HCT116 (cell line): ENCODE data around the gene CYSTM1. TPM values are rescaled to one million over a fixed set of nuclear protein-coding genes. Genes with fewer than 3 reads are reported as not detected.

Experiments
- ATAC-seq: fragments of 200-7000 bp; cut with Tn5 transposase; 2 replicates; pipeline ENCODE4 v1.9.1; 2020; ENCODE audit warnings: mild to moderate bottlenecking, moderate library complexity
- BruUV-seq: library from RNA; stranded (reverse); fragments of 400-500 nt; replicated peaks from 2 replicates; lab custom pipeline; 2021; lab: Mats Ljungman, UMichigan
- CTCF ChIA-PET: fragments of 300-600 bp; sonication (Branson Sonifier 250); formaldehyde crosslinking; loops from one replicate; lab custom pipeline; 2021; ENCODE audit warnings: antibody characterized with exemption; lab: Charles Lee
- POLR2A ChIA-PET: fragments of 300-600, 350-600 bp; sonication (Branson Sonifier 250); formaldehyde crosslinking; loops from one replicate; lab custom pipeline; 2021; ENCODE audit warnings: antibody characterized with exemption; lab: Charles Lee
- RAD21 ChIA-PET, 2 experiments: fragments of 300-600 bp; sonication (Branson Sonifier 250); formaldehyde crosslinking; loops; one replicate each; lab custom pipeline; 2023; ENCODE audit warnings: low total read pairs in 2 of 2; ENCODE audit not compliant: uncharacterized antibody in 2 of 2, unreplicated experiment in 2 of 2, low non-redundant PET in 1 of 2; lab: Charles Lee
- DNase-seq: peaks from one replicate; pipeline ENCODE4 v3.0.0-alpha.2; 2010; ENCODE audit warnings: low read depth, low spot score
- H2AFZ ChIP-seq: fragments of 200-600 bp; shearing (Covaris generic), sonication (generic); 2 replicates; pipeline ENCODE4 v1.6.1; 2017; ENCODE audit warnings: low read depth, mixed run types, mixed read lengths, antibody characterized with exemption, low read length; ENCODE audit not compliant: poor library complexity, severe bottlenecking
- H3K27ac ChIP-seq: 2 replicates; pipeline ENCODE4 v1.5.1; 2012; ENCODE audit warnings: low read depth, low read length
- H3K27me3 ChIP-seq: fragments of 200-600 bp; sonication (generic); 2 replicates; pipeline ENCODE4 v1.6.1; 2016; ENCODE audit warnings: mixed run types, low read length, mixed read lengths; ENCODE audit not compliant: insufficient read depth
- H3K36me3 ChIP-seq, 2 experiments: fragments of 200-500 bp in 1 of 2; fragments of 200-600 bp in 1 of 2; sonication (Bioruptor generic) in 1 of 2; sonication (generic) in 1 of 2; 2 replicates each; pipeline versions ENCODE4 v1.5.1 to v1.6.1; 2014 to 2016; ENCODE audit warnings: low read length in 2 of 2, inconsistent platforms in 1 of 2, mixed read lengths in 1 of 2, mixed run types in 1 of 2; ENCODE audit not compliant: insufficient read depth in 2 of 2, control insufficient read depth in 1 of 2
- H3K4me1 ChIP-seq, 2 experiments: fragments of 200-600 bp in 1 of 2; sonication (generic) in 1 of 2; 2 replicates each; pipeline versions ENCODE4 v1.5.1 to v1.6.1; 2012 to 2017; ENCODE audit warnings: low read length in 2 of 2, inconsistent platforms in 1 of 2, mild to moderate bottlenecking in 1 of 2, mixed read lengths in 1 of 2, mixed run types in 1 of 2, moderate library complexity in 1 of 2; ENCODE audit not compliant: insufficient read depth in 2 of 2, control insufficient read depth in 1 of 2
- H3K4me2 ChIP-seq: fragments of 200-600 bp; sonication (generic); 2 replicates; pipeline ENCODE4 v1.6.1; 2017; ENCODE audit warnings: mixed run types, low read length, mixed read lengths
- H3K4me3 ChIP-seq, 2 experiments: fragments of 200-600 bp in 1 of 2; sonication (generic) in 1 of 2; replicated peaks in 1 of 2; 2 replicates each; pipeline ENCODE4 v1.5.1; 2011 to 2016; ENCODE audit warnings: low read length in 2 of 2, control low read depth in 1 of 2, low read depth in 1 of 2, mild to moderate bottlenecking in 1 of 2, mixed read lengths in 1 of 2, mixed run types in 1 of 2
- H3K79me2 ChIP-seq: fragments of 200-600 bp; sonication (generic); 2 replicates; pipeline ENCODE4 v1.6.1; 2017; ENCODE audit warnings: mild to moderate bottlenecking, mixed run types, low read length, moderate library complexity, mixed read lengths; ENCODE audit not compliant: insufficient read depth
- H3K9ac ChIP-seq: fragments of 200-600 bp; sonication (generic); 2 replicates; pipeline ENCODE4 v1.6.1; 2016; ENCODE audit warnings: low read length, mixed read lengths
- H3K9me2 ChIP-seq: fragments of 200-600 bp; sonication (generic), shearing (Covaris generic); 2 replicates; pipeline ENCODE4 v1.6.1; 2017; ENCODE audit warnings: mixed run types, mild to moderate bottlenecking, moderate library complexity; ENCODE audit not compliant: insufficient read depth
- H3K9me3 ChIP-seq, 2 experiments: fragments of 200-500 bp in 1 of 2; fragments of 200-600 bp in 1 of 2; sonication (Bioruptor generic) in 1 of 2; sonication (generic) in 1 of 2; 2 replicates each; pipeline ENCODE4 v1.6.1; 2014 to 2017; ENCODE audit warnings: low read length in 2 of 2, mixed read lengths in 2 of 2, inconsistent platforms in 1 of 2, low read depth in 1 of 2, mild to moderate bottlenecking in 1 of 2, mixed run types in 1 of 2, moderate library complexity in 1 of 2; ENCODE audit not compliant: control insufficient read depth in 1 of 2, insufficient read depth in 1 of 2
- H4K20me1 ChIP-seq: fragments of 200-600 bp; sonication (generic), shearing (Covaris generic); 2 replicates; pipeline ENCODE4 v1.6.1; 2017; ENCODE audit warnings: mixed run types, mild to moderate bottlenecking, moderate library complexity; ENCODE audit not compliant: insufficient read depth
- CEBPB ChIP-seq: IDR thresholded peaks from 2 replicates; pipeline ENCODE4 v1.6.1; 2012; ENCODE audit warnings: low read depth
- EGR1 ChIP-seq: IDR thresholded peaks from 2 replicates; pipeline ENCODE4 v1.6.1; 2012; ENCODE audit warnings: low read depth
- EZH2phosphoT487 ChIP-seq: fragments of 200-600 bp; IDR thresholded peaks from 2 replicates; pipeline ENCODE4 v1.6.1; 2018; ENCODE audit warnings: antibody characterized with exemption, borderline replicate concordance
- FOSL1 ChIP-seq: IDR thresholded peaks from 2 replicates; pipeline ENCODE4 v1.6.1; 2012; ENCODE audit warnings: low read depth
- SP1 ChIP-seq: IDR thresholded peaks from 2 replicates; pipeline ENCODE4 v1.6.1; 2012; ENCODE audit warnings: low read depth
- SRF ChIP-seq: IDR thresholded peaks from 2 replicates; pipeline ENCODE4 v1.6.1; 2012; ENCODE audit warnings: low read depth
- TCF7L2 ChIP-seq: IDR thresholded peaks from 2 replicates; pipeline ENCODE4 v1.7.0; 2011; ENCODE audit warnings: borderline replicate concordance, inconsistent platforms; ENCODE audit not compliant: insufficient read depth, insufficient read length; ENCODE audit errors: extremely low read depth
- YY1 ChIP-seq: IDR thresholded peaks from 2 replicates; pipeline ENCODE4 v1.6.1; 2011; ENCODE audit warnings: low read length, low read depth, moderate library complexity, mild to moderate bottlenecking; ENCODE audit not compliant: insufficient replicate concordance; ENCODE audit errors: extremely low read depth
- ZFX ChIP-seq: fragments of 450-650 bp; IDR thresholded peaks from 2 replicates; pipeline ENCODE4 v1.6.1; 2017
- intact Hi-C: fragments of 100-400 bp; cut with micrococcal nuclease; formaldehyde crosslinking; loops from 2 replicates; pipeline ENCODE4 v1.10.0; 2022
- total RNA-seq: library from RNA; stranded (reverse); gene quantifications from one replicate; pipeline ENCODE4 v1.2.1, GENCODE V29; 2021; ENCODE audit not compliant: unreplicated experiment
- TF ChIP-seq, protein P1 (sequence below): IDR thresholded peaks from 2 replicates; pipeline ENCODE4 v1.6.1; 2012
- TF ChIP-seq, protein P2 (sequence below): IDR thresholded peaks from 2 replicates; pipeline ENCODE4 v1.6.1; 2011; ENCODE audit warnings: mild to moderate bottlenecking, low read length, moderate library complexity; ENCODE audit not compliant: insufficient replicate concordance; ENCODE audit errors: extremely low read depth

The CYSTM1 gene
- total RNA-seq, 1 experiment from 2014 or later, result 56.0 TPM

DNA sequence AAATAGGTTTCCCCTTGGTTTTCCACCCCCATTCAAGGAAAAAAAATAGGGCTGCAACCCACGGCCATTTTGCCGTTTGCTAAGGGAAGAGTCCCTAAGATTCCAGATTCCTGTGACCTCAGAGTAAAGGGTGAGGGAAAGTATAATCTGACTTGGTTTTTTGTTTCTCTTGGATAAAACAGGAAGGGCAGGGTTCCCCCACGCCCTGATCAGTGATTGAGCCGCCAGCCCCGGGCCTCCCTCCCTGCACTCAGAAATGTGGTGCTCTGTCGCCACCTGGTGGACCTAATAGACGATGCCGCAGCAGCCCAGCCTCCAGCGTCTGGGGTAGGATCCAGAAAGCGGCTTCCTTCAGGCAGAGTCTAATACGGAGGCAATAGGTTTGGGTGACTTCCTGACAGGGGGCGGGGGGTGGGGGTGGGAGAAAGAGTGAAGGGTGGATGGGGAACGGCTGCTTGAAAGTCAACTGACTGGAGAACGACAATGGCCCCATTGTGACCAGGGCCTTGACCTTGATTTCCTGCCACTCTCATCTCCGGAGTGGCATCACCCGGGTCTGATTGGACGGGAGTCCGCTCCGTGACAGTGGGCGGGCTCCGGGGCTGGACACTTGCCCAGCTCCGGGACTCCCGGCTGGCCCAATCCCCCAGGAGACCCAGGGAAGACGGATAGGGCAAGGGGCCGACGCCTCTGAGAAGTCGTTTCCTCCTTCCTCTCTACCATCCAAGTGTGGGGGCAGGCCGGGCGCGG lies 17.8 kb upstream of the CYSTM1 start (continued):
- no peak for TF ChIP-seq FOSL1

DNA sequence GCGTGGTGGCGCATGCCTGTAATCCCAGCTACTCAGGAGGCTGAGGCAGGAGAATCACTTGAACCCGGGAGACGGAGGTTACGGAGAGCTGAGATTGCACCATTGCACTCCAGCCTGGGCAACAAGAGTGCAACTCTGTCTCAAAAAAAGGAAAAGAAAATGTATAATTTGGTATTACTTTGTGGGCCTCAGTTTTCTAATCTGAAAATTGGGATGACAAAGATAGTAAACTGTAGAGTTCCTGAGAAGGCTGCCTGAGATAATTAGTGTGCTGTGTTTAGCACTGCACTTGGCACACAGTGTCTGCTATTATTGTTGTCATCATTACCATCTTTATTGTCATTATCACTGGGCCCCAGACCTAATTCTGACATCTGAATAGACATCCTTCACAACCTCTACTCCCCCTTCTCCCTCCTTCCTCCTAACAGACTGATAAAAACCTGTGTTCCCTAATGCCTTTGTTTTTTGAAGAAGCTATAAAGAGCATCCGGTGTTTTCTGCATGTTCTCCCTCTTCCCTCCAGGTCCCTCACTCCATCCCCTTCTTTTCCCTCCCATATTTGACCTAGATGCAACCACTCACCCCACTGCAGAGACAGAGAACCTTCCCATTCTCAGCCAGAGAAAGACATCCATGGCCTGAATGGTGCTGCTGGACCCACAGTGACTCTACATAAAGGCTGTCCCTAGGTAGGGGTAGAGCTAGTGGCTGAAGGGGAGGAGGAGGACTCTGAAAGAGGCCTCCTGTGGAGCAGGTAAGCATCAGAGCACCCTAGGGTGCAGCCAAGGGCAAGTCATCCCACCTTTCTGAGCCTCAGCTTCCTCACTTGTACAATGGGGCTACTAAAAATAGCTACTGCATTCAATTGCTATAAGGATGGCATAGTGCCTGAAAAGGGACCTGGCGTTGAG lies 15.7 kb upstream of the CYSTM1 start:
- DNase-seq (no peak), ATAC-seq (no peak)
- Histone ChIP-seq H3K27me3 (no peaks in the 10 kb centered on the region), H3K4me3 (no peak overlapping the region), H2AFZ (no peak overlapping the region), H3K4me1 (peaks cover 6 to 17% of the 10 kb centered on the region in 2 experiments; a peak in 3 of 4 replicates), H3K79me2 (no peaks in the 10 kb centered on the region), H3K9me3 (no peaks in the 10 kb centered on the region), H3K9ac (no peak overlapping the region), H3K27ac (no peak overlapping the region), H3K4me2 (no peak overlapping the region), H3K9me2 (no peaks in the 10 kb centered on the region), H3K36me3 (no peaks in the 10 kb centered on the region), H4K20me1 (no peaks in the 10 kb centered on the region)
- TF ChIP-seq EGR1 (no peak), ZFX (no peak), EZH2phosphoT487 (no peak), CEBPB (no peak), SP1 (no peak), SRF (no peak), TCF7L2 (no peak), YY1 (no peak), FOSL1 (no peak)
- TF ChIP-seq, protein P1, sequence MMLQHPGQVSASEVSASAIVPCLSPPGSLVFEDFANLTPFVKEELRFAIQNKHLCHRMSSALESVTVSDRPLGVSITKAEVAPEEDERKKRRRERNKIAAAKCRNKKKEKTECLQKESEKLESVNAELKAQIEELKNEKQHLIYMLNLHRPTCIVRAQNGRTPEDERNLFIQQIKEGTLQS, result no peak
- TF ChIP-seq, protein P2, sequence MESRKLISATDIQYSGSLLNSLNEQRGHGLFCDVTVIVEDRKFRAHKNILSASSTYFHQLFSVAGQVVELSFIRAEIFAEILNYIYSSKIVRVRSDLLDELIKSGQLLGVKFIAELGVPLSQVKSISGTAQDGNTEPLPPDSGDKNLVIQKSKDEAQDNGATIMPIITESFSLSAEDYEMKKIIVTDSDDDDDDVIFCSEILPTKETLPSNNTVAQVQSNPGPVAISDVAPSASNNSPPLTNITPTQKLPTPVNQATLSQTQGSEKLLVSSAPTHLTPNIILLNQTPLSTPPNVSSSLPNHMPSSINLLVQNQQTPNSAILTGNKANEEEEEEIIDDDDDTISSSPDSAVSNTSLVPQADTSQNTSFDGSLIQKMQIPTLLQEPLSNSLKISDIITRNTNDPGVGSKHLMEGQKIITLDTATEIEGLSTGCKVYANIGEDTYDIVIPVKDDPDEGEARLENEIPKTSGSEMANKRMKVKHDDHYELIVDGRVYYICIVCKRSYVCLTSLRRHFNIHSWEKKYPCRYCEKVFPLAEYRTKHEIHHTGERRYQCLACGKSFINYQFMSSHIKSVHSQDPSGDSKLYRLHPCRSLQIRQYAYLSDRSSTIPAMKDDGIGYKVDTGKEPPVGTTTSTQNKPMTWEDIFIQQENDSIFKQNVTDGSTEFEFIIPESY, result no peak
- RAD21 ChIA-PET, result interaction anchor here in 1 of 2 experiments (1.2 kb wide), 1 partner anchor 10 kb away, joined by 4 read pairs; no protein-coding TSS in a partner anchor
- POLR2A ChIA-PET, result no interaction called here
- intact Hi-C loops, result loop anchor here (10.0 kb wide), 1 partner anchor 314 kb away; no protein-coding TSS in a partner anchor
- CTCF ChIA-PET, result interaction anchor here (1.1 to 4.0 kb wide), 6 partner anchors 10 to 372 kb away, joined by 3 to 23 read pairs (median 5); no protein-coding TSS in a partner anchor
- no TSS peak for BruUV-seq
